Measurements from ENCODE around the gene UBE2E2.

UBE2E2 gene

DNA sequence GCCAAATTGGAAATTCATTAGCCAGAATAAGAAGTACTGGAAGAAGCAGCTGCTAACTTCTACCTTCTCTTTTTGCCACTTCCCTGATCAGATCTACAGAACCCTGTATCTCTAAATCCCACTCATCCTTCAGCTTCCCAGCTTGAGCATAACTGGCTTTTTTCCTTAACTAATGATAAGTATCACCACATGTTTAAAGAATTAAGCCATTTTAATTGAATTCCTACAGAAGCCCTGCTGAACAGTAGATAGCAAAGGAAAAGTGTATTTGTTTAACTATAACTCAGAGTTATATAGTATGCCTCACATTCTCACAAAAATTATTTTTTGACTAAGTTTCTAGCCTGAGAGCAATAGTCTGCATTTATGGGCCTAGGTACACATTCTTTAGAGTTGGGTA, 262.4 kb downstream of the UBE2E2 start:
- Histone ChIP-seq H3K27me3 (ENCODE audit: control insufficient read depth, insufficient read depth, low read length) (no peaks in the 10 kb centered on the region), H3K27ac (ENCODE audit: low read length) (no peak overlapping the region), H3K4me3 (ENCODE audit: low read length) (no peak overlapping the region), H3K36me3 (ENCODE audit: control insufficient read depth, insufficient read depth, low read length) (no peaks in the 10 kb centered on the region), H3K9me3 (ENCODE audit: control insufficient read depth, insufficient read depth, low read length) (no peaks in the 10 kb centered on the region), H3K4me1 (ENCODE audit: control insufficient read depth, insufficient read depth, low read length) (no peaks in the 10 kb centered on the region)
- DNase-seq (ENCODE audit: low read depth, low spot score): no peak

DNA sequence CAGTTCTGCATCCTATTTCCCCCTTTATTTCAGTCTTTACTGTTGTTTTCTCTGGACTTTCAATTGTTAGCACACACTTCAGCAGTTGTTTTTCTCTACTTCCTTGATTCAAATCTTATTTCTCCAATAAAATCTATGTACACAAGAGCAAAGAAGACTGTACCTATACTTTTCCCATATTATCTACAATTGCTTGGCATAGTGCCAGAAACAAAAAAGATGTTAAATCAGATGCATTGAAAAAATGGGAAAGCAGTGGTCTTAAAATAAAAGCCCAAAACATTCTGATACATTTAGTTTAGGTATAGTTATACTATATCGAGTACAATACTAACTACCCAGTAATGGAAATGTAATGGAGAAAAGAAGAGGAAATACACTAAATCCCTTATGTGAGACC, 265.1 kb downstream of the UBE2E2 start:
- DNase-seq (ENCODE audit: low read depth, low spot score): no peak
- Histone ChIP-seq H3K4me1 (ENCODE audit: control insufficient read depth, insufficient read depth, low read length) (no peaks in the 10 kb centered on the region), H3K27ac (ENCODE audit: low read length) (no peak overlapping the region), H3K4me3 (ENCODE audit: low read length) (no peak overlapping the region), H3K36me3 (ENCODE audit: control insufficient read depth, insufficient read depth, low read length) (no peaks in the 10 kb centered on the region), H3K27me3 (ENCODE audit: control insufficient read depth, insufficient read depth, low read length) (no peaks in the 10 kb centered on the region), H3K9me3 (ENCODE audit: control insufficient read depth, insufficient read depth, low read length) (no peaks in the 10 kb centered on the region)
- no CpG with 5 or more reads among the region's 1 CpG for WGBS (ENCODE audit: insufficient coverage, insufficient read length)

DNA sequence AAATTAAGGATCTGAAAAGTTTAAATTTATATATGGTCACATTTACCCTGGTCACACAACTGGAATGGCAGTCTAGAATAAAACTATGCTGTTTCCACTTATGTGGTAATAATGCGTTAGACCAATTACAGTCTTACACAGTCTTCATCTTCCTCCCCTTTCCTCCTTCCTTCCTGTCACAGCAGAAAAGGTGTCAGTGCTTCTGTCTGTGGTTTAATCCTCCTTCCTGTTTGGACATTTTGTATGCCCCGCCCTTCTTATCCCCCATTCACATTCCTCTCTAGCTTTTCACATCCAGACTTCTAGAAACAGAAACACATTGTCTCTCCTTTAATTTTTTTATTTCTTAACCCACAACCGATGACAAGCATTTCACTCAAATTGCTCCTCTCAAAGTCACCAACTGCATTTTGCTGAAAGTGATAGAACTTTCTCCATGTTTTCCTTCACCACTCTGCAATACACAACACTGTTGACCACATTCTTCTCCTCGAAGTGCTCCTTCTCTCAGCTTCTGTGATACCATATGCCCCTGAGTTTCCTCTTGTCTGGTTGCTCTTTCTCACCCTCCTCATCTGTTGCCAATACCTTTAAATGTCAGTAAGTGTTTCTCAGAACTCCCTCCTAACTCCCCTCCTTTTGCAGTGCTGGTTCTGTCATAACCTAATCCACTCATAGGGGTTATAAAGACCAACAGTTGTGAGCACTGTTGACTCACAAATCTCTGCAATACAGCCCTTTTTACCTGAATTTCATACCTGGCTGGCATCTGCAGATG, 271.6 kb downstream of the UBE2E2 start:
- H3K4me3 ChIP-seq (ENCODE audit: low read length): no peak overlapping the region
- DNase-seq (ENCODE audit: low read depth, low spot score): no peak
- no peaks in the 10 kb centered on the region for H3K36me3 ChIP-seq (ENCODE audit: control insufficient read depth, insufficient read depth, low read length)
- no peak overlapping the region for H3K27ac ChIP-seq (ENCODE audit: low read length)
- H3K9me3 ChIP-seq (ENCODE audit: control insufficient read depth, insufficient read depth, low read length): no peaks in the 10 kb centered on the region
- H3K27me3 ChIP-seq (ENCODE audit: control insufficient read depth, insufficient read depth, low read length): no peaks in the 10 kb centered on the region
- 100% methylated on average over 1 of the region's 4 CpGs for WGBS (ENCODE audit: insufficient coverage, insufficient read length)
- H3K4me1 ChIP-seq (ENCODE audit: control insufficient read depth, insufficient read depth, low read length): no peaks in the 10 kb centered on the region

DNA sequence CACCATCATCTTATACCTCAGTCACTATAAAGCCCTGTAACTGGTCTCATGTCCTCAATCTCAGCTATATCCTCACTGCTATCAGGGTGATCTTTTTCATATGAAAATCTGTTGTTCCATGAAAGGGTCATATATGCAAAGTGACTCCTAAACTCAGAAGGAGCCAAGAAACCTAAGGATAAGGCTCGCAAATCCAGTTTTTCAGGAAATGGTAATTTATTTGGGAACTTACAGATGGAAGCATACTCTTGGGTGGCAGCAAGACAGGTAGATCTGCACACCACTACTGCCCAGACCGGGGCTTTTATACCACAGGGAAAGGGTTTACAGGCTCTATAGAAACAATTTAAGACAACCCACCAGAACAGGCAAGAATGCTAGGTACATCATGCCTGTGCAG, 272.3 kb downstream of the UBE2E2 start:
- DNase-seq (ENCODE audit: low read depth, low spot score): no peak
- Histone ChIP-seq H3K4me1 (ENCODE audit: control insufficient read depth, insufficient read depth, low read length) (peaks cover 2% of the 10 kb centered on the region; the same call in 1 of the 2 replicates), H3K4me3 (ENCODE audit: low read length) (no peak overlapping the region), H3K27me3 (ENCODE audit: control insufficient read depth, insufficient read depth, low read length) (no peaks in the 10 kb centered on the region), H3K27ac (ENCODE audit: low read length) (no peak overlapping the region), H3K36me3 (ENCODE audit: control insufficient read depth, insufficient read depth, low read length) (no peaks in the 10 kb centered on the region), H3K9me3 (ENCODE audit: control insufficient read depth, insufficient read depth, low read length) (no peaks in the 10 kb centered on the region)
- no CpG with 5 or more reads among the region's 2 CpGs for WGBS (ENCODE audit: insufficient coverage, insufficient read length)

DNA sequence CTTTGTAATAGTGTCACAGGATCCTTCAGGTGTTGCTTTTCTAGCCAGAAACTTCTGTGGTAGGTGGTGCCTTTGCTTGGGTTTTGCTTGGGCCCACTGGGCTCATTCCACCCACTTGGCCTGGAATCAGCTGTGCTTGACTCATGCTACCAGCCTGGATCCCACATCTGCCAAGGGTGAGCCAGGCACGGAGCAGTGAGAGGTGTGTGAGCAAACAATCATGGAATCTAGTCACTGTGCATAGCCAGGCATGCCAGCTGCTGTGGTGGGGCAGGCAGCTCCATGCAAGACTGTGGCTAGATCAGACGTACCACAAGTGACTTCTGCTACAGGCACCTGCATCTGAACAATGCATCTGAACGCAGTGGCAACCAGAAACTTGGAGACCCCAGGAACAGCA, 275.9 kb downstream of the UBE2E2 start:
- no CpG with 5 or more reads among the region's 3 CpGs for WGBS (ENCODE audit: insufficient coverage, insufficient read length)
- Histone ChIP-seq H3K36me3 (ENCODE audit: control insufficient read depth, insufficient read depth, low read length) (no peaks in the 10 kb centered on the region), H3K9me3 (ENCODE audit: control insufficient read depth, insufficient read depth, low read length) (no peaks in the 10 kb centered on the region), H3K27ac (ENCODE audit: low read length) (no peak overlapping the region), H3K27me3 (ENCODE audit: control insufficient read depth, insufficient read depth, low read length) (no peaks in the 10 kb centered on the region), H3K4me1 (ENCODE audit: control insufficient read depth, insufficient read depth, low read length) (peaks cover 2% of the 10 kb centered on the region; the same call in 1 of the 2 replicates), H3K4me3 (ENCODE audit: low read length) (no peak overlapping the region)
- no peak for DNase-seq (ENCODE audit: low read depth, low spot score)

DNA sequence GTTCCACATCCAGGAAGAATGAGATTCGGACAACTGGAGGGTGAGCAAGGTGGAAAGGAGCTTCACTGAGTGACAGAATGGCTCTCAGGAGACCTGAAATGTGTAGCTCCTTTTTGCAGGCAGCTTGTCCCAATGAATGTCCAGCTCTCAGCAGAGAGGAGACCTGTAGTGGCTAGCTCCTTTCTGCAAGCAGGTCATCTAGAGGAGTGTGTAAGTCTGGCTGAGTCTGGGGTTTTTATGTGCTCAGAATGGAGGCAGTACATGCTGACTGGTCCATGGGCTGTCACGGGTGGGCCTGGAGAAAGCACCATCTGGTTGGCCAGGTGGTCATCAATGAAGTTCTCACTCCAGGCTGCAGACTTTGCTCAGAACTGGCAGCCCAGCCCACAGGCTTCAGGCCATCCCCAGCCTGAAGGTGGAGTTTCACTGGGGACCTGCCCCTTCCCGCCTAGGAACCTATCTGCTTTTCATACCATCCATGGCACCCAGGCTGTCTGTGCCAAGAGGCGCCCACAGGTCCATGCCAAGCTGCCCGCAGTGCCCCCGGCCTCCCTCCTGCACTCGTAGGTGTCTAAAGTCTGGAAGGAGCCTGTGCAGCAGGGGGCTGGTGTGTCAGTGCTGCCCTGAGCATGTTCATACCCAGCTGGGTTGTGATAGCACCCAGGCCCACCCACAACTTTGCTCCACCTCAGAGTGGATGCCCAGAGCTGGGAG, 276.6 kb downstream of the UBE2E2 start:
- no CpG with 5 or more reads among the region's 7 CpGs for WGBS (ENCODE audit: insufficient coverage, insufficient read length)
- Histone ChIP-seq H3K9me3 (ENCODE audit: control insufficient read depth, insufficient read depth, low read length) (no peaks in the 10 kb centered on the region), H3K36me3 (ENCODE audit: control insufficient read depth, insufficient read depth, low read length) (no peaks in the 10 kb centered on the region), H3K27ac (ENCODE audit: low read length) (no peak overlapping the region), H3K27me3 (ENCODE audit: control insufficient read depth, insufficient read depth, low read length) (no peaks in the 10 kb centered on the region), H3K4me1 (ENCODE audit: control insufficient read depth, insufficient read depth, low read length) (peaks cover 2% of the 10 kb centered on the region; the same call in 1 of the 2 replicates), H3K4me3 (ENCODE audit: low read length) (no peak overlapping the region)
- DNase-seq (ENCODE audit: low read depth, low spot score): no peak

DNA sequence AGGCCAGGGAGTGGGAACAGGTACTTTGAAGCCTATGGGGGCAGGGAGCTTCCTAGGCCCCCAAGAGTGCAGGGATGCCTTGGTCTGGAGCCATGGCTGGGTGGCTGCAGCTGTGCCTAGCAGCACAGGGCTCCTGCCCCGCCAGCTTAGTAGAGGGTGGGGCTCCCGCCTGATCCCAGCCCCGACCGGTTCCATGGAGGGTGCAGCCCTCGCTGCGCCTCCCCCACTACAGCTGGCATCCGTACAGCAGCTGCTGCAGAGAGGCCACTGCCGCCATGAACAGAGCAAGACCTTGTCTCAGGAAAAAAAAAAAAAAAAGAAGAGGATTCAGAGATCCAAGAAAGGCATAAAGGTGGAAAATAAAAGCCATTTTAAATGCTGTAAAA, 277.2 kb downstream of the UBE2E2 start:
- Histone ChIP-seq H3K27ac (ENCODE audit: low read length) (no peak overlapping the region), H3K36me3 (ENCODE audit: control insufficient read depth, insufficient read depth, low read length) (no peaks in the 10 kb centered on the region), H3K4me3 (ENCODE audit: low read length) (no peak overlapping the region), H3K4me1 (ENCODE audit: control insufficient read depth, insufficient read depth, low read length) (peaks cover 2% of the 10 kb centered on the region; the same call in 1 of the 2 replicates), H3K9me3 (ENCODE audit: control insufficient read depth, insufficient read depth, low read length) (no peaks in the 10 kb centered on the region), H3K27me3 (ENCODE audit: control insufficient read depth, insufficient read depth, low read length) (no peaks in the 10 kb centered on the region)
- DNase-seq (ENCODE audit: low read depth, low spot score): no peak
- WGBS (ENCODE audit: insufficient coverage, insufficient read length): no CpG with 5 or more reads among the region's 8 CpGs

DNA sequence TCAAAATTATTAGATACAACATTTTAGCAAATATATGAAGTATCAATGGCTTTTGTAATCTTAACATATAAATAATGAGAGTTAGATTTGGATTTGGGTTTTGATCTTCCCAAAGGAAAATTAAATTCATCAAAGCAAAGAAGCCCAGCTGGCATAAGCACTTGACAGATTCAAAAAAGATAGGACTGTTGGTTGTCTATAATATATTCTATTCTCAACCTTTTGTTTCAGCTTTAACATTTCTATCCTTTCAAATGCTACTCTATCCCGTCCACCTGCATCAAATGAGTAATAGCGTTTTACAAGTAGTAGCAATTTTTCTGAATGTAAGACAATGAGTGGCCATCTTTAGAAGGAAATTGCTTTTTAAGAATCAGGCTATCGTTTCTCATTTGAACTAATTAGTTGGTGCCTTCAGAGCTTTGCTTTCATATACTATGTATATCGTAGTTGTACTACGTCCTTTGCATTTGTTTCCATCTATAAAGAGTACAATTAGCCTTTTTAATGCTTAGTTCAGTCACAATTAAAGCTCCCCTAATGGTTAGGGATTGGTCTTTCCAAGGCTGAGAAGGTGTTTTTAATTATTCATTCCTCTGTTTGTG, 278.0 kb downstream of the UBE2E2 start:
- Histone ChIP-seq H3K36me3 (ENCODE audit: control insufficient read depth, insufficient read depth, low read length) (no peaks in the 10 kb centered on the region), H3K27me3 (ENCODE audit: control insufficient read depth, insufficient read depth, low read length) (no peaks in the 10 kb centered on the region), H3K4me1 (ENCODE audit: control insufficient read depth, insufficient read depth, low read length) (peaks cover 2% of the 10 kb centered on the region; the same call in 1 of the 2 replicates), H3K9me3 (ENCODE audit: control insufficient read depth, insufficient read depth, low read length) (no peaks in the 10 kb centered on the region), H3K27ac (ENCODE audit: low read length) (no peak overlapping the region), H3K4me3 (ENCODE audit: low read length) (no peak overlapping the region)
- no CpG with 5 or more reads among the region's 5 CpGs for WGBS (ENCODE audit: insufficient coverage, insufficient read length)
- DNase-seq (ENCODE audit: low read depth, low spot score): no peak

DNA sequence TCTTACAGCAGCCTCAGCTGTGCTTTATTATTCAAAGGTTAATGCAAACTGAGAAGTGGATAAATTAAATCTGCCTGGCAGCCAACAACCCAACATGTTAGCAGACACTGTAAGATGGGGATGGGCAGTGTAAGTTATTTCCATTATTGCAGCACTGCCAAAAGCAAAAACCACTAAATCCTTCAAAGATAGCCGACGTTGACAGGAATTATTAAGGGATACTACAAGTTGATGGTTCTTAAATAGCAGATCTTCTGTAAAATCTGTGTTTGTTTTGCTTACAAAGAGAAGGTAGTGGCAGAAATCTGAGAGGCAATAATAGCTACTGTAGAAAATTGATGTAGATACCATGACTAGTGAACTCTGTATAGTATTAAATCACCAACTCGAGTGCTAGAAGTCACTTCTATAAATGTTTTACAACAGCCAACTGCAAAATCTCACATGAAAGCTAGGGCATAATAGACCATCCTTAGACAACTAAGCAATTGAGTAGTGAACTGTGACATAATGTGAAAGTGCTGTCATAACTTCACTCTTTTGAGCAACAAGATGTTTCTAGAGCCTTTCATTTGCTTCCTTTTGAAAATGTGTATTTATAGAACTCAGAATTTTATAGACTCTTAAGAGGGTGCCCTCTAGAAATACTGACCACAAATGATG, 278.6 kb downstream of the UBE2E2 start:
- Histone ChIP-seq H3K27ac (ENCODE audit: low read length) (no peak overlapping the region), H3K36me3 (ENCODE audit: control insufficient read depth, insufficient read depth, low read length) (no peaks in the 10 kb centered on the region), H3K27me3 (ENCODE audit: control insufficient read depth, insufficient read depth, low read length) (no peaks in the 10 kb centered on the region), H3K4me3 (ENCODE audit: low read length) (no peak overlapping the region), H3K9me3 (ENCODE audit: control insufficient read depth, insufficient read depth, low read length) (no peaks in the 10 kb centered on the region), H3K4me1 (ENCODE audit: control insufficient read depth, insufficient read depth, low read length) (peaks cover 2% of the 10 kb centered on the region; the same call in 1 of the 2 replicates)
- WGBS (ENCODE audit: insufficient coverage, insufficient read length): no CpG with 5 or more reads among the region's 3 CpGs
- no peak for DNase-seq (ENCODE audit: low read depth, low spot score)

DNA sequence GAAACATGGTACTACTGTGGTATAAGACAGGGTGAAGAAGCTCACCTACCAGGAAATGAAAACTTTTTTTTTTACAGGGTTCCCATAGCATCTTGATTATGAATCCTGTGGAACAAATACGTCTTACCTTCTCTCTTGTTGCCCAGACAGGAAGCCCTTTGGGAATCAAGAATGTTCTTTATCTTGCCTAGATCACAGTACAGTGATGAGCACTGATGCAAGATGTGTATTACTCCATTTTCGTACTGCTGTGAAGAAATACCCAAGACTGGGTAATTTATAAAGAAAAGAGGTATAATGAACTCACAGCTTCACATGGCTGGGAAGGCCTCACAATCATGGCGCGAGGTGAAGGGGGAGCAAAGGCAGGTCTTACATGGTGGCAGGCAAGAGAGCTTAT, 281.3 kb downstream of the UBE2E2 start:
- DNase-seq (ENCODE audit: low read depth, low spot score): no peak
- peaks cover 2% of the 10 kb centered on the region; the same call in 1 of the 2 replicates for H3K4me1 ChIP-seq (ENCODE audit: control insufficient read depth, insufficient read depth, low read length)
- H3K4me3 ChIP-seq (ENCODE audit: low read length): no peak overlapping the region
- WGBS (ENCODE audit: insufficient coverage, insufficient read length): no CpG with 5 or more reads among the region's 4 CpGs
- no peaks in the 10 kb centered on the region for H3K9me3 ChIP-seq (ENCODE audit: control insufficient read depth, insufficient read depth, low read length)
- H3K27ac ChIP-seq (ENCODE audit: low read length): no peak overlapping the region
- H3K27me3 ChIP-seq (ENCODE audit: control insufficient read depth, insufficient read depth, low read length): no peaks in the 10 kb centered on the region
- H3K36me3 ChIP-seq (ENCODE audit: control insufficient read depth, insufficient read depth, low read length): no peaks in the 10 kb centered on the region
